GM12878 (cell line): ENCODE measurements around the gene GRIN3A. TPM values are rescaled to one million over a fixed set of nuclear protein-coding genes. Genes with fewer than 3 reads are reported as not detected.

ENCODE experiments used
- CHD2 ChIP-seq: IDR thresholded peaks from 2 replicates; pipeline ENCODE4 v1.6.1; 2011; ENCODE audit warnings: low read depth, low read length, improper control_type of control experiment, borderline replicate concordance
- CHD4 ChIP-seq: fragments of 200-600 bp; sonication (generic); IDR thresholded peaks from 2 replicates; pipeline ENCODE4 v1.6.1; 2016; ENCODE audit warnings: mild to moderate bottlenecking
- HCFC1 ChIP-seq: fragments of 150-350 bp; IDR thresholded peaks from 2 replicates; pipeline ENCODE4 v1.6.1; 2014; ENCODE audit warnings: low read length
- HSF1 ChIP-seq: fragments of 150-350 bp; IDR thresholded peaks from 2 replicates; pipeline ENCODE4 v1.6.1; 2014; ENCODE audit warnings: mild to moderate bottlenecking, low read depth, low read length
- MEF2B ChIP-seq: fragments of 450-650 bp; IDR thresholded peaks from 2 replicates; pipeline ENCODE4 v1.6.1; 2018; ENCODE audit warnings: mild to moderate bottlenecking, moderate library complexity; ENCODE audit not compliant: partially characterized antibody, poor library complexity, severe bottlenecking
- MXI1 ChIP-seq: fragments of 150-350 bp; IDR thresholded peaks from 2 replicates; pipeline ENCODE4 v1.6.1; 2011; ENCODE audit warnings: low read depth, mild to moderate bottlenecking, inconsistent platforms, low read length, improper control_type of control experiment
- NFIC ChIP-seq: IDR thresholded peaks from 2 replicates; pipeline ENCODE4 v1.6.1; 2012; ENCODE audit warnings: low read depth, mild to moderate bottlenecking, inconsistent platforms, low read length, moderate library complexity
- PML ChIP-seq: IDR thresholded peaks from 2 replicates; pipeline ENCODE4 v1.6.1; 2012; ENCODE audit warnings: low read length, inconsistent platforms
- REST ChIP-seq: IDR thresholded peaks from 2 replicates; pipeline ENCODE4 v1.6.1; 2012; ENCODE audit warnings: mild to moderate bottlenecking, low read depth, low read length
- YY1 ChIP-seq: IDR thresholded peaks from 2 replicates; pipeline ENCODE4 v1.6.1; 2011; ENCODE audit warnings: low read depth, mild to moderate bottlenecking, low read length
- ZBTB40 ChIP-seq: fragments of 450-650 bp; IDR thresholded peaks from 2 replicates; pipeline ENCODE4 v1.6.1; 2016; ENCODE audit warnings: mild to moderate bottlenecking, moderate library complexity, borderline replicate concordance
- ZNF24 ChIP-seq: fragments of 450-650 bp; IDR thresholded peaks from 2 replicates; pipeline ENCODE4 v1.6.1; 2017; ENCODE audit warnings: antibody characterized with exemption, mild to moderate bottlenecking
- ZNF274 ChIP-seq: IDR thresholded peaks from one replicate; pipeline ENCODE4 v1.8.0; 2011; ENCODE audit not compliant: insufficient read length, insufficient read depth
- polyA plus RNA-seq, 11 experiments: library from polyadenylated mRNA; depleted of rRNA in 4 of 11; unstranded in 6 of 11; stranded (reverse) in 5 of 11; fragments of >200 nt; fragmentation: Nextera tagmentation in 4 of 11; fragmentation: Illumina TruSeq in 1 of 11; extraction: Ambion mirVana in 4 of 11; extraction: Trizol in 1 of 11; gene quantifications; 1 replicate in 1 of 11; 2 replicates in 10 of 11; pipeline versions ENCODE4 v1.2.1 to v1.2.3, GENCODE V29; 2011 to 2016; ENCODE audit warnings: inconsistent platforms in 2 of 11, missing spikeins in 2 of 11, low read depth in 1 of 11
- total RNA-seq, 4 experiments: library from RNA; depleted of rRNA in 3 of 4; stranded (reverse); fragments of >200 nt in 3 of 4; fragmentation: Illumina TruSeq in 1 of 4; extraction: Trizol in 1 of 4; gene quantifications; 2 replicates each; pipeline versions ENCODE4 v1.2.1 to v1.2.3, GENCODE V29; 2013 to 2021

GRIN3A gene
- total and polyA plus RNA-seq, 10 of the 15 experiments (the other 5 are each of a cell fraction or from before 2014, with no cell fraction given): 0.03 to 0.05 (median 0.04) TPM; not detected in 7

- TF ChIP-seq NFIC (no peak), CHD4 (no peak), YY1 (peak; percentile 62; the same call in 1 of the 2 replicates), REST (peak; percentile 93), HSF1 (no peak), MXI1 (0 out of 2 replicates have a peak, but pooled peaks have one; percentile 0), PML (no peak), MEF2B (no peak), ZBTB40 (no peak), HCFC1 (no peak), CHD2 (no peak), ZNF274 (no peak), ZNF24 (no peak)
These were observed 201.5 kb downstream of the GRIN3A start (continued) for GRCh38 chr9:101536938-101537337.
